HuH-7 (cell line): ENCODE data around the gene IER5L.
"Not testable (repeated sequence)": the region's sequence is repeated elsewhere in the genome, so short reads cannot be mapped to it uniquely, and the experiment has no call there.

Experiments used
- DNase-seq: peaks from one replicate; pipeline ENCODE4 v3.0.0; 2011; ENCODE audit warnings: low spot score

IER5L gene

GRCh38 chr9:129138476-129139232 lies 39.4 kb downstream of the IER5L start:
- no peak for DNase-seq

- no peak for DNase-seq
Observed at GRCh38 chr9:129138144-129138462, 40.0 kb downstream of the IER5L start.

- DNase-seq: no peak
Observed at GRCh38 chr9:129137292-129138143, 40.5 kb downstream of the IER5L start.

- DNase-seq: no peak
Observed at GRCh38 chr9:129136446-129137035, 41.5 kb downstream of the IER5L start.

GRCh38 chr9:129135476-129135875 lies 42.6 kb downstream of the IER5L start:
- no peak for DNase-seq

- no peak for DNase-seq
Observed at GRCh38 chr9:129133082-129133481, 45.0 kb downstream of the IER5L start.

GRCh38 chr9:129131300-129132145 lies 46.5 kb downstream of the IER5L start:
- peak; percentile 90 for DNase-seq

- no peak for DNase-seq
Observed at GRCh38 chr9:129130791-129131190, 47.3 kb downstream of the IER5L start.

- not testable (repeated sequence) for DNase-seq
Observed at GRCh38 chr9:129130271-129130670, 47.8 kb downstream of the IER5L start.

- no peak for DNase-seq
Observed at GRCh38 chr9:129128689-129129088, 49.4 kb downstream of the IER5L start.

- no peak for DNase-seq
Observed at GRCh38 chr9:129126749-129127618, 51.1 kb downstream of the IER5L start.
